Neural cell (in vitro differentiated cells): ENCODE data around the gene NPTXR. TPM values are rescaled to one million over a fixed set of nuclear protein-coding genes. Genes with fewer than 3 reads are reported as not detected.

Experiments
- H2AFZ ChIP-seq: fragments of 200-600, 300-800 bp; sonication (generic), shearing (Covaris generic); 2 replicates; pipeline ENCODE4 v1.6.0; 2014; ENCODE audit warnings: low read depth, mild to moderate bottlenecking, antibody characterized with exemption, low read length, moderate library complexity
- H3F3A ChIP-seq: fragments of 200-600 bp; shearing (Covaris generic); 2 replicates; pipeline ENCODE4 v1.6.1; 2016; ENCODE audit warnings: mild to moderate bottlenecking, moderate library complexity, mixed read lengths, antibody characterized with exemption, low read length; ENCODE audit not compliant: insufficient read depth, poor library complexity, severe bottlenecking
- H3K27ac ChIP-seq: fragments of 200-600, 300-800 bp; sonication (generic), shearing (Covaris generic); 2 replicates; pipeline ENCODE4 v1.5.1; 2014; ENCODE audit warnings: mild to moderate bottlenecking, low read length, moderate library complexity
- H3K27me3 ChIP-seq: fragments of 300-800, 200-600 bp; sonication (generic), shearing (Covaris generic); 2 replicates; pipeline ENCODE4 v1.6.0; 2014; ENCODE audit warnings: mild to moderate bottlenecking, low read depth, low read length, moderate library complexity; ENCODE audit not compliant: insufficient read depth
- H3K36me3 ChIP-seq: fragments of 300-800, 200-600 bp; sonication (generic), shearing (Covaris generic); 2 replicates; pipeline ENCODE4 v1.5.1; 2014; ENCODE audit warnings: mild to moderate bottlenecking, antibody characterized with exemption, low read length, moderate library complexity; ENCODE audit not compliant: insufficient read depth
- H3K4me2 ChIP-seq: fragments of 300-800, 200-600 bp; sonication (generic), shearing (Covaris generic); 2 replicates; pipeline ENCODE4 v1.6.0; 2014; ENCODE audit warnings: mild to moderate bottlenecking, low read length
- H3K4me3 ChIP-seq: fragments of 300-800, 200-600 bp; sonication (generic), shearing (Covaris generic); 2 replicates; pipeline ENCODE4 v1.5.1; 2014; ENCODE audit warnings: mild to moderate bottlenecking, low read length, moderate library complexity
- H3K79me2 ChIP-seq: fragments of 200-600 bp; shearing (Covaris generic); replicated peaks from 2 replicates; pipeline ENCODE4 v1.6.0; 2014; ENCODE audit warnings: mild to moderate bottlenecking, low read length, moderate library complexity; ENCODE audit not compliant: insufficient read depth
- H3K9ac ChIP-seq: fragments of 300-800, 200-600 bp; sonication (generic), shearing (Covaris generic); 2 replicates; pipeline ENCODE4 v1.6.1; 2016; ENCODE audit warnings: mild to moderate bottlenecking, low read length, mixed read lengths
- H3K9me2 ChIP-seq: fragments of 200-600 bp; shearing (Covaris generic); 2 replicates; pipeline ENCODE4 v1.6.1; 2016; ENCODE audit warnings: mild to moderate bottlenecking, low read length, mixed read lengths; ENCODE audit not compliant: insufficient read depth
- H3K9me3 ChIP-seq: fragments of 200-600, 300-800 bp; sonication (generic), shearing (Covaris generic); 2 replicates; pipeline ENCODE4 v1.6.1; 2016; ENCODE audit warnings: mild to moderate bottlenecking, mixed run types, low read length, moderate library complexity, mixed read lengths
- H4K20me1 ChIP-seq: fragments of 200-600 bp; shearing (Covaris generic); 2 replicates; pipeline ENCODE4 v1.6.1; 2016; ENCODE audit warnings: mild to moderate bottlenecking, mixed run types; ENCODE audit not compliant: insufficient read depth
- CTCF ChIP-seq: fragments of 450-650 bp; IDR thresholded peaks from 2 replicates; pipeline ENCODE4 v1.5.1; 2014; ENCODE audit warnings: antibody characterized with exemption, mild to moderate bottlenecking, moderate library complexity; ENCODE audit not compliant: poor library complexity, severe bottlenecking
- EP300 ChIP-seq: fragments of 450-650 bp; conservative IDR thresholded peaks from 2 replicates; pipeline ENCODE4 v1.6.1; 2014; ENCODE audit warnings: antibody characterized with exemption, mild to moderate bottlenecking, moderate library complexity; ENCODE audit not compliant: poor library complexity, severe bottlenecking
- EZH2 ChIP-seq: fragments of 200-600, 300-800 bp; shearing (Covaris generic), sonication (generic); IDR thresholded peaks from 2 replicates; pipeline ENCODE4 v1.6.1; 2014; ENCODE audit warnings: antibody characterized with exemption, low read length, borderline replicate concordance, mild to moderate bottlenecking; ENCODE audit not compliant: insufficient read depth, poor library complexity, severe bottlenecking
- MXI1 ChIP-seq: fragments of 450-650 bp; conservative IDR thresholded peaks from 2 replicates; pipeline ENCODE4 v1.6.1; 2014; ENCODE audit warnings: antibody characterized with exemption, mild to moderate bottlenecking; ENCODE audit not compliant: poor library complexity, severe bottlenecking
- POLR2AphosphoS5 ChIP-seq: IDR thresholded peaks from 2 replicates; pipeline ENCODE4 v1.6.1; 2012
- RAD21 ChIP-seq: fragments of 450-650 bp; conservative IDR thresholded peaks from 2 replicates; pipeline ENCODE4 v1.6.1; 2014; ENCODE audit warnings: antibody characterized with exemption, mild to moderate bottlenecking, moderate library complexity
- REST ChIP-seq: IDR thresholded peaks from 2 replicates; pipeline ENCODE4 v1.6.1; 2012; ENCODE audit warnings: borderline replicate concordance
- SMC3 ChIP-seq: fragments of 450-650 bp; conservative IDR thresholded peaks from 2 replicates; pipeline ENCODE4 v1.6.1; 2014; ENCODE audit warnings: antibody characterized with exemption, mild to moderate bottlenecking, moderate library complexity; ENCODE audit not compliant: poor library complexity
- TAF1 ChIP-seq: IDR thresholded peaks from 2 replicates; pipeline ENCODE4 v1.6.1; 2012; ENCODE audit warnings: low read depth
- polyA plus RNA-seq: library from polyadenylated mRNA; depleted of rRNA; stranded (reverse); fragments of >200 nt; gene quantifications from 2 replicates; pipeline ENCODE4 v1.2.3, GENCODE V29; 2014

NPTXR gene
- polyA plus RNA-seq, 1 donor from 2014 or later: 17.0 TPM

GRCh38 chr22:38827510-38827909, 16.3 kb downstream of the NPTXR start:
- Histone ChIP-seq H3K27me3 (no peaks in the 10 kb centered on the region), H3K9me3 (no peaks in the 10 kb centered on the region), H3K27ac (no peak overlapping the region), H3K4me3 (no peak overlapping the region), H3K9ac (no peak overlapping the region), H4K20me1 (no peaks in the 10 kb centered on the region), H3K9me2 (no peaks in the 10 kb centered on the region), H3F3A (no peaks in the 10 kb centered on the region), H3K36me3 (no peaks in the 10 kb centered on the region), H3K79me2 (no peaks in the 10 kb centered on the region), H2AFZ (no peak overlapping the region), H3K4me2 (no peak overlapping the region)
- TF ChIP-seq POLR2AphosphoS5 (no peak), RAD21 (no peak), TAF1 (no peak)

- Histone ChIP-seq H3K4me2 (no peak overlapping the region), H3K27me3 (no peaks in the 10 kb centered on the region), H3K9me2 (no peaks in the 10 kb centered on the region), H4K20me1 (no peaks in the 10 kb centered on the region), H3K9ac (no peak overlapping the region), H3K4me3 (no peak overlapping the region), H3K36me3 (no peaks in the 10 kb centered on the region), H3K79me2 (no peaks in the 10 kb centered on the region), H3K27ac (no peak overlapping the region), H2AFZ (no peak overlapping the region), H3K9me3 (no peaks in the 10 kb centered on the region), H3F3A (no peaks in the 10 kb centered on the region)
- TF ChIP-seq EP300 (no peak), MXI1 (no peak), EZH2 (no peak), RAD21 (no peak), SMC3 (no peak), POLR2AphosphoS5 (no peak), TAF1 (no peak), CTCF (no peak), REST (no peak)
Observed at GRCh38 chr22:38826801-38827200, 17.0 kb downstream of the NPTXR start.

- Histone ChIP-seq H2AFZ (no peak overlapping the region), H3K9me2 (no peaks in the 10 kb centered on the region), H3K4me2 (no peak overlapping the region), H3F3A (no peaks in the 10 kb centered on the region), H4K20me1 (no peaks in the 10 kb centered on the region), H3K36me3 (no peaks in the 10 kb centered on the region), H3K27ac (no peak overlapping the region), H3K79me2 (no peaks in the 10 kb centered on the region), H3K9ac (no peak overlapping the region), H3K9me3 (no peaks in the 10 kb centered on the region), H3K4me3 (no peak overlapping the region), H3K27me3 (no peaks in the 10 kb centered on the region)
- TF ChIP-seq TAF1 (no peak), POLR2AphosphoS5 (no peak), SMC3 (no peak), EP300 (no peak), RAD21 (no peak), REST (no peak), CTCF (no peak), EZH2 (no peak), MXI1 (no peak)
Observed at GRCh38 chr22:38826386-38826785, 17.4 kb downstream of the NPTXR start.
